SU-DHL-6 (cell line): Measurements from ENCODE around the gene TWIST2.

ENCODE experiments used
- CTCF ChIP-seq: fragments of 200-600 bp; sonication (generic); IDR thresholded peaks from one replicate; pipeline ENCODE4 v1.5.1; 2017; ENCODE audit warnings: antibody characterized with exemption, mild to moderate bottlenecking, low read length, moderate library complexity; ENCODE audit not compliant: insufficient read depth, poor library complexity, severe bottlenecking
- EZH2phosphoT487 ChIP-seq: fragments of 200-600 bp; sonication (generic), shearing (Covaris generic); conservative IDR thresholded peaks from 2 replicates; pipeline ENCODE4 v1.6.1; 2018; ENCODE audit warnings: mild to moderate bottlenecking, antibody characterized with exemption, low read length, moderate library complexity, mixed read lengths

- TF ChIP-seq CTCF (no peak), EZH2phosphoT487 (no peak)
Measured at GRCh38 chr2:238911376-238912227, 63.7 kb downstream of the TWIST2 start.
